Choroid plexus epithelial cell (primary cell): ENCODE results near the gene MAD1L1.
A peak's percentile ranks its signal among the peaks of the same experiment; 100 is the strongest.

ENCODE experiments used
- DNase-seq: peaks from one replicate; pipeline ENCODE4 v3.0.0-alpha.2; 2010; ENCODE audit warnings: low read depth
- H3K4me3 ChIP-seq: 2 replicates; pipeline ENCODE4 v1.5.1; 2011; ENCODE audit warnings: low read depth, mild to moderate bottlenecking, control low read depth, low read length, moderate library complexity
- TF ChIP-seq, protein P1 (sequence below): conservative IDR thresholded peaks from 2 replicates; pipeline ENCODE4 v1.5.1; 2011; ENCODE audit warnings: low read depth, mild to moderate bottlenecking, control low read depth, inconsistent platforms, low read length, moderate library complexity

The MAD1L1 gene

DNA sequence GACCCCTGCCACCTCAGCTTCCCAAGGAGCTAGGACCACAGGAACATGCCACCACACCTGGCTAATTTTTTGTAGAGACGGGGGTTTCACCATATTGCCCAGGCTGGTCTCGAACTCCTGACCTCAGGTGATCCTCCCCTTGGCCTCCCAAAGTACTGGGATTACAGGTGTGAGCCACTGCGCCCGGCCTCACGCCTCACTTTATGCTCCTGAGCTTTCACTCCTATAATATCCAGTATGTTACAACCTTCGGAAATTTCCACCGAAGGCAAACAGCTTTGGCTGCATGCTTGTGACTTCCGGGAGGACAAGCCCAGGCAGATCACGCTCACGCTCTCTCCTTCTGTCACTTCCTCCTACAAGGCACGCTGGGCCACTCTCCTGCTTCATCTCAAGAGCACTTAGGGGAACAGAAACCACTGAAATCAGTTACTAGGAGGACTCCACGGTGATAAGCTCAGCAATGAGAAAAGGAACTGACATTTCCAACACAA lies 4.4 kb upstream of the MAD1L1 start:
- TF ChIP-seq, protein P1, sequence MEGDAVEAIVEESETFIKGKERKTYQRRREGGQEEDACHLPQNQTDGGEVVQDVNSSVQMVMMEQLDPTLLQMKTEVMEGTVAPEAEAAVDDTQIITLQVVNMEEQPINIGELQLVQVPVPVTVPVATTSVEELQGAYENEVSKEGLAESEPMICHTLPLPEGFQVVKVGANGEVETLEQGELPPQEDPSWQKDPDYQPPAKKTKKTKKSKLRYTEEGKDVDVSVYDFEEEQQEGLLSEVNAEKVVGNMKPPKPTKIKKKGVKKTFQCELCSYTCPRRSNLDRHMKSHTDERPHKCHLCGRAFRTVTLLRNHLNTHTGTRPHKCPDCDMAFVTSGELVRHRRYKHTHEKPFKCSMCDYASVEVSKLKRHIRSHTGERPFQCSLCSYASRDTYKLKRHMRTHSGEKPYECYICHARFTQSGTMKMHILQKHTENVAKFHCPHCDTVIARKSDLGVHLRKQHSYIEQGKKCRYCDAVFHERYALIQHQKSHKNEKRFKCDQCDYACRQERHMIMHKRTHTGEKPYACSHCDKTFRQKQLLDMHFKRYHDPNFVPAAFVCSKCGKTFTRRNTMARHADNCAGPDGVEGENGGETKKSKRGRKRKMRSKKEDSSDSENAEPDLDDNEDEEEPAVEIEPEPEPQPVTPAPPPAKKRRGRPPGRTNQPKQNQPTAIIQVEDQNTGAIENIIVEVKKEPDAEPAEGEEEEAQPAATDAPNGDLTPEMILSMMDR: no peak
- no peak for DNase-seq
- H3K4me3 ChIP-seq: no peak overlapping the region

DNA sequence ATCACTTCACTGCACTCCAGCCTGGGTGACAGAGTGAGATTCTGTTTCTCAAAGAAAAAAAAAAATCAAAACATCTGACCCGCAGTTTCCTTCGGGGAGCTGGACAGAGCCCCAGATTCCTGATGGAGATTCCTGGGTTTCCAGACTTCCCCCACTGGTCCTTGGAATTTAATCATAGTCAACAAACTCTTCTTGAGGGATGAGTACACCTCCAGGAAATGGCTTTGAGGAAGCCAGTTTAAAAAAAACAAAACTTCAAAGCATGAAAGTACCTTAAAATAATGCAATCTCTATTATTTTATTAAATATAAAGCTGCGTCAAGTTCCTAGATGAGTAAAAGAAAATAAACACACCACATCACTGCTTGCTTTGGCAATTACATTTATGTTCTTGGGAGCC lies 1.2 kb upstream of the MAD1L1 start:
- no peak overlapping the region for H3K4me3 ChIP-seq
- peak; percentile 41 for DNase-seq
- TF ChIP-seq, protein P1: no peak

DNA sequence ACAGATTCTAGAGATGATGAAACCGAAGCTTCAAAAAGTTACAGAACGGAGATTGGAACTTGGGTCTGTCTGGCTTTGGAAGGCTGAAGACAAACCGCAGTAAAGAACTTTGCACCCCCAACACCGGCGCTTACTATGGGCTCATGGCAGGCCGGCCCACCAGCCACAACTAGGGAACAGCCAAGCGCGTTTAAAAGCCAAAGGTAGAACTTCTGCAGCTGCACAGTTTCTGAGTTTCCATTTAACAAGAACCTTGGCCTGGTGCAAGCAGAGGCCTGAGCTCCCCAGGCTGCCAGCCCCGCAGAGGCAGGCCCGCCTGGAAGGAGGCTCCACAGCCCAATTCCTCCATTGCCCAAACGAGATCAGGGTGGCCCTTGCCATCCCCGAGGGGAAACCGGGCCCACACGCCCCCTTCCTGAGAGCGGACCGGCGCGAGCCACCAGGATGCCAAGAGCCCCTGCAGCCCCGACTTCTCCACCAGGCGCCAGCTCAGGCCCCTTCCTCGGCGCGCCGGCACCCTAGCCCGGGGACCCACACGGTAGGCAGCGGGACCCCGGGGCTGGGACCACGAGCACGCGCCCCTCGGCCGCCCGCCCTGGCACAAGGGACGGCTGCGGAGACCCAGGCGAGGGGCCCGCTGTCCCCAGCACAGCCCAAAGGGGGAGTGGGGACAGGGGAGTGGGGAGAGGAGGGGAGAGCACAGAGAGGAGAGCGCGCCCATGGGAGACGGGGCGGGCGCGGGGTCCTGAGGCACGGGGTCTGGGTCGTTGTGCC lies 566 bp downstream of the MAD1L1 start:
- TF ChIP-seq, protein P1: no peak
- DNase-seq: peak; percentile 23
- peak overlapping the region; percentile 75 for H3K4me3 ChIP-seq

DNA sequence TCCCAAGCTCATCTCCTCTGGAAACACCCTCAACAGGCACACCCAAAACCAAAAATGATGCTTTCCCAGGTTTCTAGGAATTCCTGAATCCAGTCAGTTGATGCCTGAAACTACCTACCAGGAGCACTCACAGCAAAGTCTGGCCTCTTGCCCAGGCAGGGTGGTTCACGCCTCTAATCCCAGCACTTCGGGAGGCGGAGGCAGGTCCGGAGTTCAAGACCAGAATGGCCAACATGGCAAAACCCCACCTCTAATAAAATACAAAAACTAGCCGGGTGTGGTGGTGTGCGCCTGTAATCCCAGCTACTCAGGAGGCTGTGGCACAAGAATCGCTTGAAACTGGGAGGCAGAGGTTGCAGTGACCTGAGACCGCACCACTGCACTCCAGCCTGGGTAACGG lies 1.9 kb downstream of the MAD1L1 start:
- no peak overlapping the region for H3K4me3 ChIP-seq
- TF ChIP-seq, protein P1: no peak
- no peak for DNase-seq

DNA sequence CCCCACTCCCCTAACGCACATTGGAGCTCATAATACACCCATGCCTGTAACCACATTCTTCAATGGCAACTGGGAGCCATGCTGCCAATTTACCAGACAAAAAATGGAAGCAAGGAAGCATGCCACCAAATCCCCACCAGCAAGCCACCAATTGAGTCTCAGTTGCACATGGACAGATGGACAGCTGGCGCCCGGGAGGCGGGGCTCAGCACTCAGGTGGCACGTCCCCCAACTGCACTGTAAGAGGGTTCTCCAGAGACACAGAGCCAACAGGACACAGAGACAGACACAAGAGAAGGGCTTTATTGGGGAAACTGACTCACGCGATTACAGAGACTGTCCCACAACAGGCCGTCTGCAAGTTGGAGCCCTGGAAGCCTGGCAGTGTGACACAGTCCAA lies 2.5 kb downstream of the MAD1L1 start:
- no peak for DNase-seq
- H3K4me3 ChIP-seq: no peak overlapping the region
- TF ChIP-seq, protein P1: no peak

DNA sequence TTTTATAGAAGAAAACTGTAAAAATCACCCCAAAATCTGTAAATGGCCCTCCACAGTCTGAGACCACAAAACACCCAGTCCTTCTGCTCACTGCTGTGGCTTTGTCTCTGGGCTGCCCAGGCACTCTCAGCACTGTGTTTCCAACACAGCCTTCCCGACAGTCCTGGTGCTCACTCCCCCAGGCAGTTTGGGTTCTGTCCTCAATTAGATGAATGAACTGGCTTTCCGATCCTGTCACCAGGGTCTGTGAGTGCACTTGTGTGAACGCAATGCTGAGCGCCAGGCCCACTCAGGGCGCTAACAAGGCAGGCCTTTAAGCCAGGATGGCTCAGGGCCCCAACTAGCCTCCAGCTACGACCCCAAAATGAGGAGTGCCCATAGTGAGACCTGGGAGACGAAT lies 3.3 kb downstream of the MAD1L1 start:
- DNase-seq: no peak
- TF ChIP-seq, protein P1: no peak

DNA sequence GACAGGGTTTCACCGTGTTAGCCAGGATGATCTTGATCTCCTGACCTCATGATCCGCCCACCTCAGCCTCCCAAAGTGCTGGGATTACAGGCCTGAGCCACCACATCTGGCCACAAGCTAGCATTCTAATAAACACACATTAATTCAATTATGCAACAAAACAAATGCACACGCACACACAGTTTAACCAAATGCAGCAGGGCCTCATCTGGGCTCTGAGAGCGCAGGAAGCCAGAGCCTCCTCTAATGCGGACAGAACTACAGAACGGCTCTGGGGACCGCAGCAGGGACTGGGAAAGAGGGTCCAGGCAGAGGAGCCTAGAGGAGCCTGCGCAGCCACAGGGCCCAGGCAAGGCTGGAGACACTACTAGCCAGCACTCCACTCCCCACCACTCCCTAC lies 3.8 kb downstream of the MAD1L1 start:
- TF ChIP-seq, protein P1: no peak
- H3K4me3 ChIP-seq: no peak overlapping the region

More for the DNA sequence above, 3.3 kb downstream of the MAD1L1 start:
- H3K4me3 ChIP-seq: no peak overlapping the region

More for the DNA sequence above, 3.8 kb downstream of the MAD1L1 start:
- DNase-seq: no peak
